ENCODE results near the gene CCSER2.
"Not testable (repeated sequence)": the region's sequence is repeated elsewhere in the genome, so short reads cannot be mapped to it uniquely, and the experiment has no call there.

CCSER2 gene

DNA sequence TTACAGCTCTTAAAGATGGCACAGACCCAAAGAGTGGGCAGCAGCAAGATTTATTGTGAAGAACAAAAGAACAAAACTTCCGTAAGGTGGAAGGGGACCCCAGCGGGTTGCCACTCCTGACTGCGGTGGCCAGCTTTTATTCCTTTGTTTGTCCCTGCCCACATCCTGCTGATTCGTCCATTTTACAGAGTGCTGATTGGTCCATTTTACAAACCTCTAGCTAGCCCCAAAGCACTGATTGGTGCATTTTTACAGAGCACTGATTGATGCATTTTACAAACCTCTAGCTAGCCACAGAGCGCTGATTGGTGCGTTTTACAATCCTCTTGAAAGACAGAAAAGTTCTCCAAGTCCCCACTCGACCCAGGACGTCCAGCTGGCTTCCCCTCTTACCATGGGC, 16.8 kb upstream of the CCSER2 start:
- DNase-seq, result no peak

DNA sequence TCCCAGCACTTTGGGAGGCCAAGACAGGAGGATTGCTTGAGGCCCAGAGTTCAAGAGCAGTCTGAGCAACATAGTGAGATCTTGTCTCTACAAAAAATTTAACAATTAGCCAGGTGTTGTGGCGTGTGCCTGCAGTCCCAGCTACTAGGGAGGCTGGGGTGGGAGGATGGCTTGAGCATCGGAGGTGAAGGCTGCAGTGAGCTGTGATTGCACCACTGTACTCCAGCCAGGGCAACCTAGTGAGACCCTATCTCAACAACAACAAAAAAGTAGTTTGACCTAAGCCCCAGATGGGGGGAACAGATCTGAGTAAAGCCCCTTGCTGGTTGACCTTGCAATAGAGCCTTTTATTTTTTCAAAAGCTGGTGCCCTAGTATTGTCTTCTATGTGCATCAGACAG, 15.6 kb upstream of the CCSER2 start:
- DNase-seq, result no peak

DNA sequence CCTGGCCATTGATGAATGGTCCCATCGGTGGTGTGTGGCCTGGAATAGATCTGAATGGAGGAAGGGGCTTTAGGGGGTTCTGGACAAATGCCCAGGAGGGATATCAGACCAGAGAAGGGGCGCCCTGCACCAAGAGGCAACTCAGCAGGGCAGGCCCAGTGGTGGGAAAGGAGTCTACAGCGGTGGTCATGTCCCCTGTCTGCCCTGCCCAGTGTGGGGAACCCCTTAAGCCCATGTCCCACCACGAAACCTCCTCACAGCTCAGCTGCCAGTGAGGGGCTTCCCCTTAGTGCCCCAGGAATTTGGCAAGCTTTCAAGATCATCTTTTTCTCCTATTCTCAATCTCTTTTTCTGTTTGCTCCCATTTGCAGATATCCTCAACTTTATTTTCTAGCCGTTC, 14.1 kb upstream of the CCSER2 start:
- DNase-seq, result no peak

DNA sequence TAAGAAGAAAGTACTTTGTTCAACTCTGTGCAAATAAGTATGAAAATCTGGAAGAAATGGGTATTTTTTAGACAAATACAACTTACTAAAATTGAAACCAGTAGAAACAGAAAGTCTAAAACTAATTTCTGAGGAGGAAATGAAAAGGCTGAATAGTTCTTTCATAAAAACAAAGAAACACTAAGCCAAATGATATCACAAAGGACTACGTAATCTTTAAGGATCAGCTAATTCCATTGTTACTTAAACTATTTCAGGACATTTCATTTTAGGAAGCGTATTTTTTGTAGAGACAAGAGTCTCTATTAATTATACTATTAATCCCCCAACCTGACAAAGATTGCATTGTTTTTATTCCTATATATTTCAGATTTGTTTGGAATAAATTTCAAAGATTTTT, 11.2 kb upstream of the CCSER2 start:
- peak in 1 of 2 donors; percentile 65 for DNase-seq

DNA sequence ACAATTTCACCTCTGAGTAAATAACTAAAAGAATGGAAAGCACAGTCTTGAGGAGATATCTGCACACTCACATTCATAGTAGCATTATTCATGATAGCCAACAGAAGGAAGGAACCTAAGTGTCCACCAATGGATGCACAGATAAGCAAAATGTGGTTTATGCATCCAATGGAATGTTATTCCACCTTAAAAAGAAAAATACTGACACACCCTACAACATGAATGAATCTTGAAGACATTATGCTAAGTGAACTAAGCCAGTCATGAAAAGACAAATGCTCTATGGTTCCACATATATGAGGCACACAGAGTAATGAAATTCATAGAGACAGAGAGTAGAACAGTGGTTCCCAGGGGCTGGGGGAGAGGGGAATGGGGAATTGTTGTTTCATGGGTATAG, 6.5 kb upstream of the CCSER2 start:
- DNase-seq, result no peak

DNA sequence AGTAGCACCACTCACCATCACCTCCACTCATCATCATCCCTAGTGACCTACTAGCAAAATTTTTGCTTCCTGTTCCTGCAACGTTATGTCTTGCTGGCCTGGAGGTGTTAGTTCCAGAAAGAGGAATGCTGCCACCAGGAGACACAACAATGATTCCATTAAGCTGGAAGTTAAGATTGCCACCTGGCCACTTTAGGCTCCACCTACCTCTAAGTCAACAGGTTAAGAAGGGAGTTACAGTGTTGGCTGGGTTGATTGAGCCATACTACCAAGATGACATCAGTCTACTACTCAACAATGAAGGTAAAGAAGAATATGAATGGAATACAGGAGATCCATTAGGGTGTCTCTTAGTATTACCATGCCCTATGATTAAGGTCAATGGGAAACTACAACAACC, 4.8 kb upstream of the CCSER2 start:
- DNase-seq, result not testable (repeated sequence)

DNA sequence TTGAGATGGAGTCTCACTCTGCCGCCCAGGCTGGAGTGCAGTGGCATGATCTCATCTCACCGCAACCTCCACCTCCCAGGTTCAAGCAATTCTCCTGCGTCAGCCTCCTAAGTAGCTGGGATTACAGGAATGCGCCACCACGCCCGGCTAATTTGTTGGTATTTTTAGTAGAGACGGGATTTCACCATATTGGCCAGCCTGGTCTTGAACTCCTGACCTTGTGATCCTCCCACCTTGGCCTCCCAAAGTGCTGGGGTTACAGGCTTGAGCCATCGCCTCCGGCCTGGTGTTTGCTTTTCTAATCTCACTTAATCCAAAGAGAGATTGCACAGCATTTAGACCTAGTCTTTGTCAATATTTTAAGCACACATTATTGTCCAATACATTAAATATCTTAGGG, 1.4 kb upstream of the CCSER2 start:
- not testable (repeated sequence) for DNase-seq

DNA sequence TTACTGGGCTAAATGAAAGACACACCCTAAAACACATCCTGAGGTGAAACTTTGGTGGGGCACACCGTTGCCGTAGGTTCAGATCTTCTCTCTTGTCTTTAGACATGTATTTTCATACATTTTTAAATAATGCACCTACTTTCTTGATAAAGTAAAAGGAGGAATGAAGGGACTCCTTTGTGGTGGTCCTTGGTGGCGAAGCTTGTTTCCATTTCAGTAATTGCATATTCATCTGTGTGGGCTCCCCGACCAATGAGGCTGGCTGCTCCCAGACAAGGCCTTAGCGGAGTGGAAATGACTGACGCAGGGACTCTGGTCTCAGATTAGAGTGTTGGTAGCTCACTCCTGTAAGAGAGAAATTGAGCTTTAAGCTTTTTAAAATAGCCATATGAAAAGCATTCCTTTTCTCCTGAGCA, 815 bp downstream of the CCSER2 start:
- DNase-seq, result peak in 1 of 2 donors; percentile 50

DNA sequence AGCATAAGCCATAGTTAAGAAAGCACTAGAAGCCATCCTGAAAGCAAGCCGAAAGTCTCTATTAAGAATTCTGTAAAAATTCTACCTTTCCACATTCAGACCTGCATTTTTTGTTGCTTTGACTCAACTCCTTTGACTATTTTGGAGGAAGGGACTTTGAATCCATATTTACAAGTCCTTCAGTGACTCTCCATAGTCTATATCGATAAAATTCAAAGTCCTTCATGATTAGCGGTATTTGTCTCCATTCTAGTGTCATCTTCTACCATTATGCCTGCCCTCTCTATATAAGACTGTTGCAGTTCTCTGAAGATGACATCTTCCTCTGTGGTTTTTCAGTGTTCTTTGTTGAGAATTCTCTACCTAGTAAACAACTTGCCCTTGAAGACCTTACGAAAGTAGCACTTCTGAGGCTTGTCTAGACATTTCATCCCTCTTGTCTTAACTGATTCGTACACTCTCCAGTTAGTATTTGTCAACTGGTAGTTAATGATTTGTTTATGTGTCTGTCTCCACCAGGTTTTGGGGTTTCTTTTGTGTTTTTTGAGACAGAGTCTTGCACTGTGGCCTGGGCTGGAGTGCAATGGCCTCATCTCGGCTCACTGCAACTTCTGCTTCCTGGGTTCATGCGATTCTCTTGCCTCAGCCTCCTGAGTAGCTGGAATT, 1.7 kb downstream of the CCSER2 start:
- no peak for DNase-seq

DNA sequence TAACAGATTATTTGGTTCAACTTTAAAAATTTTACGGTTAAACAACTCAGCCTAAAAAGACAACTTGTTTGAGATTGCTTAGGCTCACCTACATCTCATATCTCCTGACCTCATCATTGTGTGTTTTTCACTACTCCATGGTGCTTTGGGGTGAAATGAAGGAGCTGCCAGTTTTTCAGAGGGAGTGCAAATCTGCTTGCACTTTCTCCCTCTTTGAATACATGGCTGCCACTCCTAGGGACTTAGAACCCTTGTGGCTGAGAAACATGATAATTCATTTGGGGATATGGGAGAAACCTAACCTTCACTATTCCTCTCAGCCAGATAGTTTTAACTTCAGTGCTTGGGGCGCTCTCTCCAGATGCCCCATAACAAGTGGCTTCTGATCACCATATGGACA, 2.7 kb downstream of the CCSER2 start:
- DNase-seq, result no peak

DNA sequence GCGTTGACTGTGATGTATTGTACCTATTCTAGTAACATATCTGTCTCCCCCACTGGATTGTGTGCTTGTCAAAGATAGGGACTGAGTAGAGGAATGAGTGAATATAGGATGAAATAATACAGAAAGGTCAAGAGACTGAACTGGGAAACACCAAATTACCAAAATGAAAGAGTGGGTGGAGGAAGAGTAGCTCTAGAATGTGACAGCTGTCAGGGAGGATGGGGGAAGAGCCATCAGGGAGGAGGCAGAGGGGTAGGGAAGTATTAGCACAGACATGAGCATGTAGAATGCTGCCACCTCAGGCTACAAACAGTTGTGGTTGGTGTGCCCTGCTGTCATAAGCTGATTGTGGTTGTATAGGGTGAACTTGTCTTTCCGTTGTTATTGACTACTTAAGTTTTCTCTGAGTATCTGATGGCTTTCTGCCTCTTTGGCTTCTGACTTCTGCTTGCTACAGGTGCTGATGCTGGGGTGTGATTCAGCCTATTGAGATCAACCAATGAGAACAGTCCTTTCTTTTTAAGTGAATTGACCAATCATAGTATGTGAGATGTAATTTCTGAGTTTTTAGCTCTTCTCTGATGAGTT, 5.6 kb downstream of the CCSER2 start:
- DNase-seq, result peak; percentile 22 to 27

DNA sequence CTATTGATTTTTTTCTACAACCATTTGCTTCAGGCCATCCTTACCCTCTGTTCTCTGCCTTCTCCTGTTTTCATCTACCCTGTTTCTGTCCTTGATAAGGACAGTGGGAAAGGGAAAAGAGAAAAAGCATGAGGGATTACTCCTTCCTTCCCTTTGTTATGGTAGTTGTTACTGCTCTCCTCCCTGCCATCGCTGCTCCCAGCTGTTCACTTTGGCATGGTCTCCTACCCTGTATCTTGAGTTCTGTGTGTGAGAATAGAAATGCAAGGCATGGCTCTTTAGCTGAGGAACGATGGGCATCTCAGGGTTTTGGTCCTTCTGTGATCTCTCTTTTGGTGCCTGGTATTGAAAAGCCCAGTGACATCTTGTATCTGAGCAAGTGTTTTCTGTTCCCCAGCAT, 6.4 kb downstream of the CCSER2 start:
- no peak for DNase-seq

DNA sequence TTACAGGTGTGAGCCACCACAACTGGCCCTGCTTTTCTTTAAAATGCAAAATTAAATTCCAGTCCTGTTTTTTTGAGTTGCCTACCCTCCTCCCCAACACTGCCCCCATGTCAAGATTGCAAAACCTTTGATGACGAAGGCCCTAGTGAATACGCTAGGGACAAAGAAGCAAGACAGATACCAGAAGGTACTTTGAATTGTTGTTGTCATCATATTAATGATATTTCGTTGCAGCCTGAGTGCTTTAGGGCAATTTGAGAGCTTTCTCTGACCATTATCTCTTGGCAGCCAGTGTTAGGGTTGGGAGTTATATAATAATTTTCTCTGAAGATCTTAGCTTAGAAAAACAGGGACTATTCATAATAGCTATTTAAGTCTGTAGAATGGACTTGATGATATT, 7.1 kb downstream of the CCSER2 start:
- DNase-seq, result peak in 1 of 2 donors; percentile 7

DNA sequence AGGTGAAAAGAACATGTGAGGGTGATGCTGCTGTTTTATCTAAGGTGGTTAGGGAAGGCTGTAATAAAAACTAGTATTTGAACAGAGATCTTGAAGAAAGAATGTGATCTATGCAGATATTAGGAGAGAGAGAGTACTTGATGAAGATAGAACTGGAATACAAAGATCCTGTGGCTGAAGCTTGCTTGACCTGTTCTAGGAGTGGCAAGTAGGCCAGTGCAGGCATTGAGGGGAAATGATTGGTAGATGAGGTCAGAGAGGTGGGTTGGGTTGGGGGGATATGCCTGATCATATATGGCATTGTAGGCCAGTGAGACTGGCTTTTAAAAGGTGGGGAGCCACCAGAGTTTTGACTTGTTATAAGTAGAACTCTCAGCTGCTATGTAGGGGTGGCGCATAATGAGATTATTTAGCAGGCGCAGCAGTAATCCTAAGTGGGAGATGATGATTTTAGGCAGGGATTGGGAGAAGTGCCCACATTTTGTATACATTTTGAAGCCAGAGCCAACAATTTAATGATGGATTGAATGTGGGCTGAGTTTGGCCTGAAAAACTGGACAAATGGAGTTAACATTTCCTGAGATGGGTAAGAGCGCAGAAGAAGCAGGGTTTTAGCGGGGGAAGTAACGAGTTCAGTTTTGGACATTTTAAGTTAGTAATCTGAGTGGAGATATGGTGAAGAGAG, 8.2 kb downstream of the CCSER2 start:
- DNase-seq, result no peak

DNA sequence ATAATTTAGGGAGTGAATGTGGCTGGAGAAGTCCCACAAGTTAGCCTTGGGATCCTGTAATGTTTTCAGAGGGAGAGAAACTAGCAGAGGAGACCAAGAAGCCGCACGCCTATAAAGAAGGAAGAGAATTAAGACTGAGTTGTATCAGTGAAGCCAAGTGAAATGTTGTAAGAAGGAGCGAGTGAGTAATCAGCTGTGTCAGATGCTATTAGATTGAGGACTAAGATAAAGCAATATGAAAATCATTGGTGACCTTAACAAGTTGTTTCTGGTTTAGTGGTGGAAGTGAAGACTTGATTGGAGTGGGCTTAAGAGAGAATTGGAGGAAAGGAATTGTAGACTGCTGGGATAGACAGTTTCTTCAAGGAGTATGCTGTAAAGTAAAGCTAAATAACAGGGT, 8.8 kb downstream of the CCSER2 start:
- DNase-seq, result peak in 1 of 2 donors; percentile 18

DNA sequence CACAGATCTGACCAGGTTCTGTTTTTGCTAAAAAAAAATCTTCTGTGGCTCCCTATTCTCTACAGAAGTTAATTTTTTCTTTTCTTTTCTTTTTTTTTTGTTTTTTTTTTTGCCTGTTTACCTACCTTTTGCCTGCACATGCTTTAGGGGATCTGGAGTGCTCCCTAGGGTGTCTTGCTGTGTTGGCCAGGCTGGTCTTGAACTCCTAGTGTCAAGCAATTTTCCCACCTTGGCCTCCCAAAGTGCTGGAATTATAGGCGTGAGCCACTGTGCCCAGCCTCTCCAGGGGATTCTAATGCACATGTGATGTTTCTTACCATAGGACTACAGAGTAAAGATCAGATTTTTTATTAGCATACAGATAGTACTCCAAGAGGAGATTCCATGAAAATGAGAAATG, 10.6 kb downstream of the CCSER2 start:
- DNase-seq, result no peak

DNA sequence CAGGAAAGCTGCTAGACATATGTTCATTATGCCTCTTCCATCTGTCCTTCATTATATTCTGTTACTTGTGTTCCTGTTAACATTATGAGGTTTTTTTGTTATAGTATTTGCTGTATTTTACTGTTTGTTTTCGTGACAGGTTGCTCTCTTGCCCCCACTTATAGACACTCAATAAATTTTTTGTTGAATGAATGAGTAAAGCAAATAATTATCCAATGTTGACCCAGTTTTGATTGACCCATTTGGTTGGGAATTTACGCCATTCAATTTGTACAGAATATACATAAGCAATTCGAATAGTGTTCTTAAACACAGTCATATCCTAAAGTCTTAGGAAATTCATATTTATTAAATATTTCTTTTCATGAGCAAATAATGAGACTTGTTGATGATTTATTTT, 11.8 kb downstream of the CCSER2 start:
- no peak for DNase-seq

DNA sequence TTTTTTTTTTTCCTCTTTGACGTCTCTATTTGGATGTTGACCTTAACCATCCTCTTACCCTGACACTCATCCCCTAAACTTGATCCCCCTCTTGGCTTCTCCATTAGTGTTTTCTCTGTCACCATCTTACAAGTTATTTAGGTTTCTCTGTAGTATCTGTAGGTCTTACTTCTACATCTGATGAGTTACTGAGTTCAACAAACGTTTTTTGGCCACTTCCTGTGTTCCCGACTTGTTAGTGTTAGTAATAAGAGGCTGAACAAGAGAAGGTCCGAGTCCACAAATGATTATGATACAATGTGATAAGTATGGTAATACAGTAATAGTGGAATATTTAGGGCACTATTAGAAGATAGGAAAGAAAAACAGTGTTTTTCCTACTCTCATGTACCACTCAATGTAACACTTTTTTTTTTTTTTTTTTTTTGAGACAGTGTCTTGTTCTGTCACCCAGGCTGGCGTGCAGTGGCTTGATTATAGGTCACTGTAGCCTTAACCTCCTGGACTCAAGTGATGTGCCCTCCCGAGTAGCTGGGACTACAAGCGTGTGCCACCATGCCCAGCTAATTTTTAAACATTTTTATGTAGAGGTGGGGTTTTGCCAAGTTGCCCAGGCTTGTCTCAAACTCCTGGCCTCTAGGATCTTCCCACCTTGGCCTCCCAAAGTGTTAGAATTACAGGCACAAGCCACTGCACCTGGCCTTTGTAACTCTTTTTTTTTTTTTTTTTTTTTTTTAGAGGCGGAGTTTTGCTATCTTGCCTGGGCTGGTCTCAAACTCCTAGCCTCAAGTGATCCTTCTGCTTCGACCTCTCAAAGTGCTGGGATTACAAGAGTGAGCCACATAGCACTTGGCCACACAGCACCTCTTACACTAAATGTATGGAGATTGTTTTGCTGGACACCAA, 12.5 kb downstream of the CCSER2 start:
- no peak for DNase-seq

DNA sequence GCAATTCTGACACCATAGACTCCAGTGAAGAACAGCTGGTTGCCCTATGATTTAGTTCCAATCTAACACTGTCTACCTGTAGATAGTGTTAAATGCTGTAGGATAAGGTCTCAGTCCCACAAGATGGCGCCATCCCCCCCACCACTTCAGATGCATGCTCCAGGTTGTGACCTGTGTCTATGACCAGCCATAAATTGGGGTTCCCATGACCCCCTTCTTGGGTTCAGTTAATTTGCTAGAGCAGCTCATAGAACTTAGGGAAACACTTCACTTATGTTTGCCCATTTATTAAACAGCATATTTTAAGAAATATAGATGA, 13.1 kb downstream of the CCSER2 start:
- DNase-seq, result no peak

DNA sequence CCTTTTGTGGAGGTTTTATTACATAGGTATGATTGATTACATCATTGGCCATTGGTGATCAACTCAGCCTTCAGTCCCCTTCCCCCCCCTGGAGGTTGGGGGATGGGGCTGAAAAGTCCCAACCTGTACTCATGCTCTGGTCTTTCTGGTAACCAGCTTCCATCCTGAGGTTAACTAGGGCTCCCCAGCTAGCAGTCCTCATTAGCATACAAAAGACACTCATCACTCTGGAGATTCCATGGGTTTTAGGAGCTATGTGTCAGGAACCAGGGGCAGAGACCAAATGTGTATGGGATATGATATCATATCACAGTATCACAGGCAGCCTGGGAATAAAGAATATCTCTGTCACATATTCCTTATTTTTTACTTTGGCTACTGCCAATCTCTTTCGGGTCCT, 13.6 kb downstream of the CCSER2 start:
- no peak for DNase-seq

DNA sequence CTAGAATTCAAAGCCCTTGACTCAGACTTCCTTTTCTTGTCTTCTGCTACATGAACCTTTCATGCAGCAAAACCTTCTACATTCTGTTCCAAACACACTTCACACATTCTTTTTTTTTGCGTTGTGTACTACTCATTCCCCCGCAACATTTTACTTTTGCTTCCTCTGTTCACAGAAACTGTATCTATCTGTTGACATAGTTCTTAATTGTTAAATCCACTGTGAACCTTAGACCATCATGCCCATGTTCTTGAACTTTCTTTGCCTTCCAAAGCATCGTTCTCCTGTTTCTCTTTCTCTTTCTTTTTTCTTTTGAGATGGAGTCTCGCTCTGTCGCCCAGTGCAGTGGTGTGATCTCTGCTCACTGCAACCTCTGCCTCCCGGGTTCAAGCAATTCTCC, 14.2 kb downstream of the CCSER2 start:
- DNase-seq, result no peak

DNA sequence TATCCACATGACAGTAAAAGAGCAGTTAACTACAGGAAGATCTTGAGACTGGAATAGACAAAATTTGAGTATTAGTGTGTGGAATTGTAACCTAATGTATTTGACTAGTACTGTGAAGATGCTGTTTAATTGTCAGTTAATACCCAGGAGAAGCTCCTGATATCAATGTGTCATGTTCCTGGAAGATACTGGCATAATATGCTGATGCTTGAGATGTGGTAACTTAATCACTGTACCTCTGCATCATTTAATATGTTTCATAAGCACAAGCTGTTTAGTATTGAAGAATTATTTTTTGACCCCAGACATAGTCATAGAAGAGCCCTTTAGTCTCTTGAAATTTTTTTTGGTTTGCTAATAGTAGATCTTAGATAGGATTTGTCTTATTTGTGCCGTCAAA, 15.4 kb downstream of the CCSER2 start:
- DNase-seq, result no peak

DNA sequence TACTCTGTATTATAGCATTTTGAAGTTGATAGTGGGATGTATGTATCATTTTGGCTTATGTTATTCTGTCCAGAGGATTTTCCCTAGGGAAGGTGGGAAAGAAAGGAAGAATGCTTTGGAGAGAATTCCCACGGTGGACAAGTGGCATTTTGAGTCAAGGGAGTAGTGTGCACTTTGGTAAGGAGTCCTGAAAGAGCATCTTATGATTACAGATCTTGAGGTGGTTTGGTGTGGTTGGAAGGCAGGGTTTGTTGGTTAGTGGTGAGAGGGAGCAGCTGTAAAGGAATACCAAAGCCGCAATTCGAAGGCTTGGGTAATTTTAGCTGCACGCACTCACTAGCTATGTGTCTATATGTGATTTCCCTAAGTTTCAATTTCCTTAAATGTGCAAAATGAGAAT, 16.1 kb downstream of the CCSER2 start:
- DNase-seq, result no peak
